ENCODE results near the gene NEO1.

The NEO1 gene

GRCh38 chr15:73051807-73052652, at the start of gene NEO1:
TSS of gene NEO1 (plus strand) at chr15:73052463. CDS start at chr15:73052676, 213 bp downstream.
- DNase-seq = peak; percentile 97

- no peak for DNase-seq
Observed at GRCh38 chr15:73004462-73004861, 47.8 kb upstream of the NEO1 start.

DNA sequence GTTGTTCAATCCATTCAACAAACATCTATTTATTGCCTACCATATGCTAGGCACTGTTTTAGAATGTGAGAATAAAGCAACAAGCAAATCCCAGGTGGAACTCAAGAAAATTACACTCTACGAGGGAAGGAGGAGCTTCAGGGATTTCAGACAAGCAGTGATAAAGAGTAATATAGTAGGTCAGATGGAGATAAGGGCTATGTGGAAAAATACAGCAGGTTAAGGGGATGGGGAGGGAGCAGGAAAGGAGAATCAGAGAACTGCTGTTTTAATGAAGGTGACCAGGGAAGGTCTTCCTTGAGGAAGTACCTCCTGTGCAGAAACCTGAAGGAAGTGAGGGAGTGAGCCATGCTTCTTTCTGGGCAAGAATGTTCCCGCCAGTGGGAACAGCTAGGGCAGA, 47.2 kb upstream of the NEO1 start:
- no peak for DNase-seq

DNA sequence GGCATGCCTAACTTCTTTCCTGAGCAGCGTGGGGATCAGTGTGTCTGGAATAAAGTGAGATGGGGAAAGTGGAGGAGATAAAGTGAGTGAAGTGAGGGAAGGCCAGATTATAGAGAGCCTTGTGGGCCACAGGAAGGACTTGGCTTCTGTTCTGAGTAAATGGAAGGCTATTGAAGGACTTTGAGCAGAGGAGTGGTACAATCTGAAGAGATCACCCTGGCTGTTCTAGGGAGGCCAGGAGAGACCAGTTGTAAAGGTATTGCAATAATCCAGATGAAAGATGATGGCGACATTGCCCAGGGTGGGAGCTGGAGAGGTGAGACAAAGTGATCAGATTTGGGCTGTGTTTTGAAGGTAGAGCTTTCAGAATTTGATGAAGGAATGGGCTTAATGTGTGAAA, 46.8 kb upstream of the NEO1 start:
- DNase-seq = no peak

DNA sequence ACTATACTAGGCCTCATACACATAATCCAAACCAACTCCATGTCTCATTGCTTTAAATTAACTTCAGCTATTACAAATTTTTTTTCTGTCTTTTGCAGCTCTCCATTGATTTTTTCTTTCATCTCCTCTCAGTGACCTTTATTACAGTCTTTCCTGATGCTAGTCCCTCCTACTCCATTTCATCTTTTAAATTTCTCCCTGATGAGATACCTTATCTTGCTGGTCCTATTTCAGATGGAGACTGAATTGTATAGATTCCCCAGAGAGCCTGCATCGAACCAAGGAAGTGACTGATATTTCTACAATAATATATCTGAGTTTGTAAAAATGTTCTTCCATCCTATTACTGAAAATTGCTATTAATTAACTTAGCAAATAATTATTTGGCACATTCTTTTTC, 45.7 kb upstream of the NEO1 start:
- DNase-seq = no peak

DNA sequence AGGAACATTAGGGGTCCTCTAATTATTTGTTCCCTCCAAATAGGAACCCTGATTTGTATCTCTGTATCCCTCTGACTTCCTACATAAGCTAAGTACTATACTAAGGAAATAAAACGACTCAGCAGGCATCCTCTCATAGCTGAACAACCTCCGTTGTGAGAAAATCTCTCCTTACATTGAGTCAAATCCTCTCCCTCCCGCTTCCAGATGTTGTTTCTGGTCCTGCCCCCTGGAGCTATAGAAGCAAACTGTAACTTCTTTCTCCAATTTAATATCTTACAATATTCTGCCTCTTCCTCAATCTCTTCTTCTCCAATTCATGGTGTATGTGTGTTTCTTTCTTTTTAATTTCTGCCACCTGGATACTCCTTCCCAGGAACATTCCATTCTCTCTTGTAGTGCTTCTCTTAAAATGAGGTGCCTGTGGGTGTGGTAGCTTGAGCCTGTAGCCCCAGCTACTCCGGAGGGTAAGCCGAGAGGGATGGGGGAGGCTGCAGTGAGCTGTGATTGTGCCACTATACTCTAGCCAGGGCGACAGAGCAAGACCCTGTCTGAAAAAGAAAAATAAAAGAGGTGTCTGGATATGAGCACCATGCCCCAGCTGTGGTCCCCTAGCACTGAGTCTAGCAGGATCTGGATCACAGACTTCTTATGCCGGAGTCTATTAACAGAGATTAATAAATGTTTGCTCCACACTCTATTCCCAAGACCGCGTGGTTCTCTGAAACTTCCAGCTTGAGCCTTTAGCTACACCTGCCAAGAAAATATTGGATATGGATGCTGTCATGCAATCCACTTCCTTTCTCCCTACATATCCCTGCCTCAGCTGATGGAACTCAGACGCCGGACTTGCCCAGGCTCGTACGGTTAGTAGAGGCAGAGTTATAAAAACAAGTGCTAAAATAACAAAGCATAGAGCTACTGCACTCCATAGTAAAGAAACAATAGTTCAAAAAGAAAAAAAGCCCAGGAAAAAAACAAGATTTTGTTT, 42.9 kb upstream of the NEO1 start:
- DNase-seq = no peak

DNA sequence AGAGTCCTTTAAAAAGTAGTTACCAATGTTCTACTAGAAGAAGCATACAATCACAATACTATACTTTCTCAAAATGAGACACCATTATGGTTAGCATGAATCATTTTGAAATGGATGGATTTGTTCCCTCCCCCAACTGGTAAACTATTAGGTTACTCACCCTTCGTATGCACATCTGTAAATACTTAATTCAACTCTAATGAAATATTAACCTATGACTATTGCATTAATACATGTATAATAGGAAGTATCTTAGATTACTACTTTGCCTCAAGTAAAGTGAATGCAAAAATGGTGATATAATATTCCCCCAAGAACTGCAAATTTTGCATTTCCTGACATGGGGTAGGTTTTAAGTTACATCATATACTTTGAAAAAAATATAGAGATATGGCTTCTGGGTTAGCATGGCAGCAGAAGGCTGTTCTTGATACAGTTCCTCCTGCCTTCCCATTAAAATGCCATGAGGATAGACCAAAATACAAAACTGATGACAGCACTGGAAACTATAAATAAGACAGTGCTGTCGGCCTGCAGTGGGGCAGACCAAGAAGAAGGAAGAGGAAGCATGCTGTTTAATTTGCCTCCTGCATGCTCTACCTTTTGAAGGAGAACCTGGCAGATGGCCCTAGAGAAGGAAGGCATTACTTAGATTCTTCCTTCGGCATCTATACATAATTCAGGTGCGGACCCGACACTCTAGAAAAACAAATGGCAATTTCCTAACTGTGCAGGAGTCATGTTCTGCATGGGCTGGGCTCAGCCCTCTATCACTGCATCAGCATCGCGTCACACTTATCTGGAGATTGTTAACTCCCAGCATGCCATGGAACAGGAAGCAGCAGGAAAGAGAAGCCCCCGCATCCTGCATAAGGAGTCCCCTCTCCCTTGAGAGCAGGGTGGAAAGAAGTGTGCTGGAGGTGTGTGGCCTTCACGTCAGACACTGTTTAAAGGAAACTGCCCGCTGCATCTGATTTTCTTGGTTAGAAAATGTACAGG, 41.8 kb upstream of the NEO1 start:
- DNase-seq = no peak

GRCh38 chr15:73014904-73015303, 37.4 kb upstream of the NEO1 start:
- DNase-seq = no peak

DNA sequence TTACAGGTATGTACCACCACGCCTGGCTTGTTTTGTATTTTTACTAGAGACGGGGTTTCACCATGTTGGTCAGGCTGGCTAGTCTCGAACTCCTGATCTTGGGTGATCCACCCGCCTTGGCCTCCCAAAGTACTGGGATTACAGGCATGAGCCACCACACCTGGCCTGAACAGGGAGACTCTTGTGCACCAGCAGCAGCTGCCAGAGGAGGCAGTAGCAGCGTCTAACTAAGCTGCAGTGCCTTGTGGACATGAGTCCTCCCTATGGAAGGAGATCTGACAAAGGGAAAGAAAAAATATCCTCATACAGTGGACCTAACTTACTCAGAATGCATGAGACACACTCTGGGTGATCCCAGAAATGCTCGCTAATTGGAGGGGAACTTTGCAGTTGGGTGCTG, 36.8 kb upstream of the NEO1 start:
- DNase-seq = no peak

GRCh38 chr15:73017987-73018386, 34.3 kb upstream of the NEO1 start:
- no peak for DNase-seq

DNA sequence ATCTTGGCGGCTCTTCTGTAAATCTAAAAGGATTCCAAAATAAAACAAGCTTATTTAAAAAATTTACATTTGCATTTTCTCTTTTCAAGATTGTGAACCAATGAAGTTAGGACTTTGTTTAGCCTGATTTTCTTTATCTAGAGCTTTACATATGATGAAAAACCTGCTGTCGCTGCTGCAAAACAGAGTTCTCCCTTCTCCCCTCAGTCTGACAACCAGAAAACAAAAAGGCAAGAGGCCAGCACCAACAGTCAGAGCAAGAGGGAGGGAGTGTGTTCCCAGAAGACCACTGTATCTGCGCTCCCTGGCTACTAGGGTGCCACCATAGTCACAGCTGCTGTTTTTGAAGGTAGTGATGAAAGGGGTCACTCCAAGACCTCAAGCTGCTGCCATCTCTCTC, 33.1 kb upstream of the NEO1 start:
- no peak for DNase-seq

DNA sequence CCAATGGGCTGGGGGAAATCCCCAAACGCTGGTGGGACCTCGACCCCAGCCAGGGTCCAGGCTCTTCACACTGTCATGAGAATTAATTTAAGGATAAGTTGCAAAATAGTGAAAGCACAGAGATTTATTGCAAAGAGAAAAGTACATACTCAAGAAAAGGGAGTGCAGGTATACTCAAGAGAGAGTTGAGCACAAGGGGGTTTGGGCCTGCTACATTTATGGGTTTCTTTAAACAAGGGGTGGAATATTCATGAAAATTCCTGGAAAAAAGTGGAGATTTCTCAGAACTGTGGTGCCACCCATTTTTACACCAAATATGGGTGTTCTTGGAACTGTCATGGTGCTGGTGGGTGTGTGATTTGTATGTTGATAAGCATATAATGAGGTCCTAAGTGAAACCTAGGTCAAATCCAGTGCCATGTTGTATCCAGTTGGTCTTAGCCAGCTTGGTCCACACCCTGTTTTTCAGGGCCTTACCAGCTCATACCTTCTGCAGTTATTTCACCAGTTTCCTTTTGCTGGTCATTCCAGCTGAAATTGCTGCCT, 32.6 kb upstream of the NEO1 start:
- no peak for DNase-seq

DNA sequence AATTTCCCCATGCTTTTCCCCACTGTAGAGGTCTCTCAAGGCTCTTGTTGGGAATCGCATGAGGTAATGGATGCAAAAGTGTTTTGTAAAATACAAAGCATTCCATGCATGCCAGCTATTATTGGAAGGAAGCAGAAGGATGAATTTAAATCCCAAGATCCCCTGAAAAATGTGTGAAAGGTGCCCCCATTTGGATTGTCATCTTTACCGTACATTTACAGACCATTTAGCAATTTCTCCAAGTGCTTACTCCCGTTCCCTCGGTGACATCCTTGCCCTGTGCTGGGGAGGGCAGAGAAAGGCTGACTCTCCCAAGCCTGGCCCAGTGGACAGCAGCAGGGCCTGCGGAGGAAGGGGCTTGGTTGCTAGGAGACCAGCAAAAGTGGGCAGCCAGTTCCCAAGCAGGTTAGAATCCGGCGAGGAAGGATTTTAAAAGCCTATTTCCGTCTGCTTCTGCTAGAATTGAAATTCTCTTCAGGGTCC, 31.1 kb upstream of the NEO1 start:
- DNase-seq = peak; percentile 87

- DNase-seq = peak; percentile 66
Observed at GRCh38 chr15:73022161-73022560, 30.1 kb upstream of the NEO1 start.

DNA sequence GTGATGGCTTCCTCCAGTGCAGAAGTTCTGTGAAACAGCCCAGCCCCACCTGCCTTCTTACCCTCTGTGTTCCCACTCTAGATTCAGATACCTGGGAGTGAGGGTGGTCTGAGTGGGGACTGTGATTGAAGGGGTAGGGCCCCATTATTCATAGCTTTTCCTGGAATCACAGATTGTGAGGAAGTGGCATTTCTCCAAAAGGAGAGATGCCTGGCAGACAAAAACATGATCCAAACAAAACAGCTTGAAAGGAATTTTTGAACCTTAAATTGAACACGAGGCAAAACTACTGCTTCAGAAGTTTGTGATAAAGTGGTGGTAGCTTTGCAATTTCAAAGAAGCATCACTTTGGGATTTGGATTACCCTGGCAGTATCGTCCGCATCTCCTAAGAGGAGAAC, 29.2 kb upstream of the NEO1 start:
- no peak for DNase-seq

DNA sequence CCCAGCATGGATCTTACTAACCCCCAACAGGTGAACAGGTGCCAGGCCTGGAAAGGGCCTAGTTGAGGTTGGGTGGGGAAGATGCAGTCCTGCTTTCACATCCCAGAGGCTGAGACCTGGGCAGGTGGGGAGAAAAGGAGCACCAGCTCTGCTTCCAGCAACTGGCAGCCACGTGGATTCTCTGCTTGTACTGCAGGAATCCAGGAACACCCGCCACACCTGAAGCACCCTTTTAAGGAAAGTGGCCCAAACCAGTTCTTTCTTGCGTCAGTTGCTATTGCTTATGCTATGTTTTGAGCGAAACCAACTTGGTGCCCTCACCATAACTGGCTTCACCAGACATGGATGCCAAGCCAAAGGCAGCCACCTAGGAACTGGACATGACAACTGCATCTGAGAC, 28.1 kb upstream of the NEO1 start:
- DNase-seq = no peak

- DNase-seq = peak; percentile 93
Observed at GRCh38 chr15:73026511-73027054, 25.7 kb upstream of the NEO1 start.

DNA sequence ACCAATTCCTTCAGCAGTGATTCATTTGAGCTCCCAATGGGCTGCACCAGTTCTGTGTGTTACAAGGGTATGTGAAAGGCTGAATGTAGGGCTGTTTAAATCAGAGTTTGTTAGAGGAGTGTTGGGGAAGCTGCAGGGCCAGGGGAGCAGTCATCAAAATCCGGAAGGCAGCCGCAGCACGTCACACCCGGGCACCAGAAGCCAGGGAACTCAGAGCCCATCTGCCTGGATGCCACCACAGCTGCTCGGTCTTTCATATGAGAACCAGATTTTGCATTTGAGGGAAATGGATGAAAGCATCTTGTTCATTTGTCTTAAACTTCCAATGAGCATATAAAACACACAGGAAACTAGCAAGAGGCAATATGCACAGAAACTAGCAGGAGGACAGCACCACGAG, 24.2 kb upstream of the NEO1 start:
- DNase-seq = no peak

GRCh38 chr15:73028831-73029451, 23.3 kb upstream of the NEO1 start:
- DNase-seq = no peak

GRCh38 chr15:73030122-73030679, 22.1 kb upstream of the NEO1 start:
- no peak for DNase-seq

DNA sequence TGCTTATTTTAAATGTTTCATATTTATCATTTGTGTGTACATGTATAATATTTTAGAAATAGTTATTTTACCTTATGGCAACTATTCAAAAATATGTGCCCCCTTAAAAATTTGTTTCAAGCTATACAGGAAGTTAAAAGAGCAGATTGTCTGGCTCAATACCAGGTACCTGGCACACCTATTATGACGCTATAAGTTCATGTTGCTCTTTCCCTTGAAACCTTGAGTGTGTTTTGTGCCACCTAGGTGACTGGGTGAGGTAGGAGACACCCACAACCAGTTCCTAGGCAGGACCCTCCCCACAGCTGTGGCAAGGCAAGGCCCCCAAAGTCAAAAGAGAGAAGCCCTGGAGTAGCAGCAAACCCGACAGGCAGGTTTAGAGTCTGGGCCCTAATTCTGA, 20.6 kb upstream of the NEO1 start:
- no peak for DNase-seq

Measured in eye (tissue), 1 donor.